Endothelial cell of umbilical vein (primary cell): ENCODE measurements around the gene NPFFR1.

Experiments
- CTCF ChIP-seq, 2 donors: IDR thresholded peaks; 1 replicate in 1 of 2; 2 replicates in 1 of 2; pipeline ENCODE4 v1.5.1; 2011; ENCODE audit warnings: low read length in 2 of 2, mild to moderate bottlenecking in 2 of 2, moderate library complexity in 2 of 2, control low read depth in 1 of 2, inconsistent platforms in 1 of 2, low read depth in 1 of 2; ENCODE audit not compliant: insufficient read depth in 1 of 2; ENCODE audit errors: extremely low read depth in 1 of 2
- EZH2 ChIP-seq: IDR thresholded peaks from 2 replicates; pipeline ENCODE4 v1.6.1; 2012; ENCODE audit warnings: borderline replicate concordance, low read depth, mild to moderate bottlenecking, moderate library complexity, low read length, inconsistent platforms; ENCODE audit not compliant: severe bottlenecking
- FOS ChIP-seq: IDR thresholded peaks from 2 replicates; pipeline ENCODE4 v1.6.1; 2011; ENCODE audit warnings: mild to moderate bottlenecking, low read length, moderate library complexity, borderline replicate concordance; ENCODE audit not compliant: insufficient read depth
- GATA2 ChIP-seq: IDR thresholded peaks from 2 replicates; pipeline ENCODE4 v1.7.0; 2011; ENCODE audit warnings: low read depth, mild to moderate bottlenecking, moderate library complexity, mixed read lengths, low read length; ENCODE audit not compliant: insufficient read length, insufficient read depth
- JUN ChIP-seq: IDR thresholded peaks from 2 replicates; pipeline ENCODE4 v1.6.1; 2011; ENCODE audit warnings: borderline replicate concordance, low read depth; ENCODE audit not compliant: insufficient read length, insufficient read depth
- MAX ChIP-seq: IDR thresholded peaks from 2 replicates; pipeline ENCODE4 v1.6.1; 2011; ENCODE audit not compliant: insufficient read depth, insufficient read length
- MYC ChIP-seq: IDR thresholded peaks from one replicate; pipeline ENCODE4 v1.6.1; 2011; ENCODE audit warnings: mild to moderate bottlenecking, low read depth, low read length
- POLR2A ChIP-seq: IDR thresholded peaks from 2 replicates; pipeline ENCODE4 v1.6.1; 2012; ENCODE audit warnings: low read depth, mild to moderate bottlenecking, control low read depth, low read length
- POLR2AphosphoS5 ChIP-seq: IDR thresholded peaks from 2 replicates; pipeline ENCODE4 v1.6.1; 2012; ENCODE audit warnings: low read depth, mild to moderate bottlenecking, control low read depth, low read length, moderate library complexity; ENCODE audit not compliant: insufficient read depth

GRCh38 chr10:70324951-70325781 lies 41.4 kb upstream of the NPFFR1 start:
- no peak for TF ChIP-seq CTCF (IDR thresholded peaks at IDR 0.05; ENCODE audit: extremely low read depth in 1 of 2, insufficient read depth in 1 of 2, low read depth in 1 of 2, low read length in 2 of 2)
- TF ChIP-seq POLR2A: no peak
- no peak for TF ChIP-seq EZH2
- no peak for TF ChIP-seq POLR2AphosphoS5
- TF ChIP-seq JUN: no peak
- TF ChIP-seq MAX: no peak
- TF ChIP-seq MYC: no peak
- TF ChIP-seq FOS: no peak
- TF ChIP-seq GATA2: no peak
